DMS79 treated with DMSO at 0.1 percent for 48 hours (cell line): ENCODE data around the gene WNT9A.
A peak's percentile ranks its signal among the peaks of the same experiment; 100 is the strongest.

Experiments
- DNase-seq: peaks from one replicate; lab custom pipeline; 2025; lab: John Stamatoyannopoulos, UW

WNT9A gene

GRCh38 chr1:227954163-227954850 is 6.6 kb upstream of the WNT9A start:
- no peak for DNase-seq

GRCh38 chr1:227953022-227953412 is 5.3 kb upstream of the WNT9A start:
- no peak for DNase-seq

GRCh38 chr1:227952374-227953021 is 4.8 kb upstream of the WNT9A start:
- DNase-seq, result no peak

- no peak for DNase-seq
Measured at GRCh38 chr1:227951624-227952373, 4.1 kb upstream of the WNT9A start.

- no peak for DNase-seq
Measured at GRCh38 chr1:227950735-227951346, 3.1 kb upstream of the WNT9A start.

- DNase-seq, result no peak
Measured at GRCh38 chr1:227949954-227950734, 2.4 kb upstream of the WNT9A start.

- no peak for DNase-seq
Measured at GRCh38 chr1:227949341-227949921, 1.7 kb upstream of the WNT9A start.

GRCh38 chr1:227948493-227949260 is 945 bp upstream of the WNT9A start:
- DNase-seq, result peak; percentile 28

GRCh38 chr1:227947386-227947675 is 401 bp downstream of the WNT9A start:
- no peak for DNase-seq

- DNase-seq, result peak; percentile 69
Measured at GRCh38 chr1:227946624-227947385, 927 bp downstream of the WNT9A start.

GRCh38 chr1:227945891-227946623 is 1.7 kb downstream of the WNT9A start:
- peak; percentile 62 for DNase-seq

- DNase-seq, result peak; percentile 75
Measured at GRCh38 chr1:227944931-227945890, 2.5 kb downstream of the WNT9A start.

GRCh38 chr1:227944090-227944930 is 3.4 kb downstream of the WNT9A start:
- no peak for DNase-seq

- no peak for DNase-seq
Measured at GRCh38 chr1:227943381-227944089, 4.2 kb downstream of the WNT9A start.

GRCh38 chr1:227942716-227943261 is 4.9 kb downstream of the WNT9A start:
- no peak for DNase-seq

GRCh38 chr1:227942021-227942715 is 5.6 kb downstream of the WNT9A start:
- DNase-seq, result no peak
